GM12878 (cell line): ENCODE data around the gene GUCY2F. TPM values are rescaled to one million over a fixed set of nuclear protein-coding genes. Genes with fewer than 3 reads are reported as not detected.

Source experiments
- ATAC-seq: fragments of 200-7000 bp; cut with Tn5 transposase; 3 replicates; pipeline ENCODE4 v1.9.1; 2020; ENCODE audit warnings: mild to moderate bottlenecking, moderate library complexity
- BruUV-seq: library from RNA; stranded (reverse); fragments of 400-500 nt; replicated peaks from 2 replicates; lab custom pipeline; 2021; lab: Mats Ljungman, UMichigan
- CTCF ChIA-PET: fragments of 300-600 bp; sonication (Branson Sonifier 250); formaldehyde crosslinking; extraction: SDS; loops from one replicate; lab custom pipeline; 2021; ENCODE audit warnings: inconsistent platforms; lab: Yijun Ruan, JAX
- POLR2A ChIA-PET: fragments of 350-600 bp; formaldehyde crosslinking; extraction: SDS; loops from one replicate; lab custom pipeline; 2021; ENCODE audit warnings: inconsistent platforms; lab: Charles Lee
- RAD21 ChIA-PET: fragments of 300-600 bp; sonication (Branson Sonifier 250); formaldehyde crosslinking; loops from one replicate; lab custom pipeline; 2023; ENCODE audit warnings: antibody characterized with exemption; ENCODE audit not compliant: unreplicated experiment; lab: Charles Lee
- SMC1A ChIA-PET: fragments of 300-600 bp; sonication (Branson Sonifier 250); formaldehyde crosslinking; loops from one replicate; lab custom pipeline; 2023; ENCODE audit not compliant: unreplicated experiment, uncharacterized antibody; lab: Charles Lee
- DNase-seq: peaks from one replicate; pipeline ENCODE4 v3.0.0-alpha.2; 2011; ENCODE audit warnings: low read depth, low spot score
- FAIRE-seq: peaks from 3 replicates; lab custom pipeline; 2011; peaks lifted over from hg19 to GRCh38; lab: Jason Lieb, UNC
- H2AFZ ChIP-seq: 2 replicates; pipeline ENCODE4 v1.6.0; 2011; ENCODE audit warnings: low read depth, low read length, control low read depth; ENCODE audit not compliant: control insufficient read depth
- H3K27ac ChIP-seq: 2 replicates; pipeline ENCODE4 v1.5.1; 2011; ENCODE audit warnings: control low read depth; ENCODE audit not compliant: control insufficient read depth, insufficient read depth
- H3K27me3 ChIP-seq, 2 experiments: replicated peaks in 1 of 2; 2 replicates each; pipeline versions ENCODE4 v1.6.0 to v1.6.1; 2011; ENCODE audit warnings: low read length in 1 of 2; ENCODE audit not compliant: control insufficient read depth in 2 of 2, insufficient read depth in 2 of 2
- H3K36me3 ChIP-seq, 2 experiments: 2 replicates each; pipeline ENCODE4 v1.5.1; 2011; ENCODE audit warnings: low read length in 1 of 2; ENCODE audit not compliant: control insufficient read depth in 2 of 2, insufficient read depth in 2 of 2
- H3K4me1 ChIP-seq: 2 replicates; pipeline ENCODE4 v1.6.1; 2011; ENCODE audit warnings: mild to moderate bottlenecking, low read length, moderate library complexity, mixed read lengths; ENCODE audit not compliant: control insufficient read depth, insufficient read depth
- H3K4me2 ChIP-seq: 2 replicates; pipeline ENCODE4 v1.6.0; 2011; ENCODE audit warnings: control low read depth; ENCODE audit not compliant: control insufficient read depth, insufficient read depth
- H3K4me3 ChIP-seq: fragments of 200-600 bp; sonication (generic); 2 replicates; pipeline ENCODE4 v1.5.1; 2016
- H3K79me2 ChIP-seq: 2 replicates; pipeline ENCODE4 v1.6.0; 2011; ENCODE audit warnings: low read length; ENCODE audit not compliant: control insufficient read depth, insufficient read depth
- H3K9ac ChIP-seq: 2 replicates; pipeline ENCODE4 v1.8.0; 2011; ENCODE audit warnings: low read length, control low read depth, mixed read lengths; ENCODE audit not compliant: control insufficient read depth, insufficient read depth
- H3K9me3 ChIP-seq: replicated peaks from 3 replicates; pipeline ENCODE4 v1.5.1; 2011; ENCODE audit warnings: mild to moderate bottlenecking, low read length; ENCODE audit not compliant: control insufficient read depth, insufficient read depth
- H4K20me1 ChIP-seq: 2 replicates; pipeline ENCODE4 v1.6.0; 2011; ENCODE audit not compliant: control insufficient read depth, insufficient read depth
- CREM ChIP-seq: IDR thresholded peaks from 2 replicates; pipeline ENCODE4 v1.6.1; 2014; ENCODE audit warnings: antibody characterized with exemption, low read depth
- ESRRA ChIP-seq: IDR thresholded peaks from 2 replicates; pipeline ENCODE4 v1.6.1; 2012; ENCODE audit warnings: mild to moderate bottlenecking, low read length, improper control_type of control experiment
- IKZF2 ChIP-seq, 2 experiments: fragments of 450-650 bp; IDR thresholded peaks; 2 replicates each; pipeline ENCODE4 v1.6.1; 2017; ENCODE audit warnings: mild to moderate bottlenecking in 2 of 2, moderate library complexity in 2 of 2
- KAT2A ChIP-seq: conservative IDR thresholded peaks from 2 replicates; pipeline ENCODE4 v1.6.1; 2011; ENCODE audit warnings: low read depth, low read length; ENCODE audit not compliant: control insufficient read depth
- KLF5 ChIP-seq: fragments of 450-650 bp; IDR thresholded peaks from 2 replicates; pipeline ENCODE4 v1.6.1; 2014; ENCODE audit warnings: mild to moderate bottlenecking; ENCODE audit not compliant: partially characterized antibody
- NFXL1 ChIP-seq: fragments of 450-650 bp; IDR thresholded peaks from 2 replicates; pipeline ENCODE4 v1.6.1; 2017; ENCODE audit warnings: antibody characterized with exemption, mild to moderate bottlenecking, borderline replicate concordance
- RAD21 ChIP-seq: IDR thresholded peaks from 2 replicates; pipeline ENCODE4 v1.6.1; 2011; ENCODE audit warnings: mild to moderate bottlenecking, low read depth, low read length, moderate library complexity; ENCODE audit not compliant: insufficient read depth
- WGBS: methylation state at CpG from one replicate; pipeline ENCODE4 v1.1.6; 2016; ENCODE audit warnings: low lambda C conversion rate; ENCODE audit not compliant: insufficient replicate concordance, insufficient coverage; ENCODE audit errors: missing lambda C conversion rate; 5-methylcytosine and 5-hydroxymethylcytosine counted together
- in situ Hi-C: fragments of 300-500 bp; cut with MboI; formaldehyde crosslinking; loops from 9 replicates; pipeline ENCODE4 v1.14.3; 2018; ENCODE audit warnings: mixed read lengths
- intact Hi-C: fragments of 100-400 bp; cut with micrococcal nuclease; formaldehyde crosslinking; loops from one replicate; pipeline ENCODE4 v1.14.2; 2022; ENCODE audit not compliant: unreplicated experiment
- polyA plus RNA-seq, 11 experiments: library from polyadenylated mRNA; depleted of rRNA in 4 of 11; unstranded in 6 of 11; stranded (reverse) in 5 of 11; fragments of >200 nt; fragmentation: Nextera tagmentation in 4 of 11; fragmentation: Illumina TruSeq in 1 of 11; extraction: Ambion mirVana in 4 of 11; extraction: Trizol in 1 of 11; gene quantifications; 1 replicate in 1 of 11; 2 replicates in 10 of 11; pipeline versions ENCODE4 v1.2.1 to v1.2.3, GENCODE V29; 2011 to 2016; ENCODE audit warnings: inconsistent platforms in 2 of 11, missing spikeins in 2 of 11, low read depth in 1 of 11
- total RNA-seq, 4 experiments: library from RNA; depleted of rRNA in 3 of 4; stranded (reverse); fragments of >200 nt in 3 of 4; fragmentation: Illumina TruSeq in 1 of 4; extraction: Trizol in 1 of 4; gene quantifications; 2 replicates each; pipeline versions ENCODE4 v1.2.1 to v1.2.3, GENCODE V29; 2013 to 2021
- TF ChIP-seq, protein P1 (sequence below): IDR thresholded peaks from 2 replicates; pipeline ENCODE4 v1.6.1; 2012; ENCODE audit warnings: low read depth, low read length, improper control_type of control experiment
- TF ChIP-seq, protein P2 (sequence below): fragments of 450-650 bp; IDR thresholded peaks from 2 replicates; pipeline ENCODE4 v1.6.1; 2017; ENCODE audit warnings: mild to moderate bottlenecking, moderate library complexity
- TF ChIP-seq, protein P3 (sequence below): fragments of 450-650 bp; IDR thresholded peaks from 2 replicates; pipeline ENCODE4 v1.6.1; 2017; ENCODE audit warnings: antibody characterized with exemption, mild to moderate bottlenecking, moderate library complexity
- TF ChIP-seq, protein P4 (sequence below): fragments of 450-650 bp; IDR thresholded peaks from 2 replicates; pipeline ENCODE4 v1.6.1; 2018; ENCODE audit warnings: mild to moderate bottlenecking, low read depth, moderate library complexity; ENCODE audit not compliant: partially characterized antibody

Gene GUCY2F
- total and polyA plus RNA-seq, 10 of the 15 experiments (the other 5 are each of a cell fraction or from before 2014, with no cell fraction given): not detected

DNA sequence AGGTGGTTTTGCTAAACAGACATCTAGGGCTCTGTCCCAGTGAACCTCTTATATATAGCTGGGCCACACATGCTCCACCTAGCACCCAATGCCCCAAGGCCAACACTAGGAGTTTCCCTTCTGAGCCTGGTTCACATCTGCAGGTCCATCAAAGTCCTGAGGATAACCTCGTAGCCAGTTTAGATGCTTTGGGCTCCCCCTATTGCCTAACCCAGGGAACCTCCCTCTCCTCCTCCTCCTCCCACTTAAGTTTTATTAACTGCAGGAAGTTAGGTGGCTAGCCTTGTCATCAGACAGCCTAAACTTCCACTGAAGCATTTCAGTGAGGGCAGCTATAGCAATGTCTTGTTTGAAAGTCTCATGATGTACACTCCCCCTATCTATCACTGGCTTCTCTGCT lies 88.0 kb downstream of the GUCY2F start (continued):
- TF ChIP-seq, protein P1, sequence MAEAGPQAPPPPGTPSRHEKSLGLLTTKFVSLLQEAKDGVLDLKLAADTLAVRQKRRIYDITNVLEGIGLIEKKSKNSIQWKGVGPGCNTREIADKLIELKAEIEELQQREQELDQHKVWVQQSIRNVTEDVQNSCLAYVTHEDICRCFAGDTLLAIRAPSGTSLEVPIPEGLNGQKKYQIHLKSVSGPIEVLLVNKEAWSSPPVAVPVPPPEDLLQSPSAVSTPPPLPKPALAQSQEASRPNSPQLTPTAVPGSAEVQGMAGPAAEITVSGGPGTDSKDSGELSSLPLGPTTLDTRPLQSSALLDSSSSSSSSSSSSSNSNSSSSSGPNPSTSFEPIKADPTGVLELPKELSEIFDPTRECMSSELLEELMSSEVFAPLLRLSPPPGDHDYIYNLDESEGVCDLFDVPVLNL: no peak
- TF ChIP-seq, all 136 proteins: peak for 3

DNA sequence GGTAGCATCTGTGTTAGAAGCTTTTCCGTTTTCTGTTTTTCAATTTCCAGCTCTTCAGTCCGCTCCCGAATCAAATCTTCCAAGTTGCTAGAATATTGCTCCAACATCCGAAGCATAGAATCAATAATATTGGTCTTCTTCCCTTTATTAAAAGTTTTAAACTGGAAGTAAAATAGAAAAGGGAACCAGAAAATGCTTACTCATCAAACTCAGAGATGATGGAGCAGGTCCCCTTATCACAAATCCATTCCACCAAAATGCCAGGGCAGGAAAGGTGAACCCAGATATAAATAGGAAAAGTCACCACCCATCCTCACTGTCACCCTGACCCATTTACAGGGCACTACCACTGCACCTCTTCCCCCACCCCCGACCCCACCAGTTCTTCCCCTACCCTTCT lies 89.0 kb downstream of the GUCY2F start:
- RAD21 ChIA-PET: interaction anchor here (2.8 kb wide), 1 partner anchor 693 kb away, joined by 7 read pairs; no protein-coding TSS in a partner anchor
- TF ChIP-seq KLF5 (no peak), ESRRA (no peak), NFXL1 (no peak), IKZF2 (IDR thresholded peaks at IDR 0.05) (no peak), RAD21 (no peak), CREM (no peak), KAT2A (no peak)
- TF ChIP-seq, protein P2, sequence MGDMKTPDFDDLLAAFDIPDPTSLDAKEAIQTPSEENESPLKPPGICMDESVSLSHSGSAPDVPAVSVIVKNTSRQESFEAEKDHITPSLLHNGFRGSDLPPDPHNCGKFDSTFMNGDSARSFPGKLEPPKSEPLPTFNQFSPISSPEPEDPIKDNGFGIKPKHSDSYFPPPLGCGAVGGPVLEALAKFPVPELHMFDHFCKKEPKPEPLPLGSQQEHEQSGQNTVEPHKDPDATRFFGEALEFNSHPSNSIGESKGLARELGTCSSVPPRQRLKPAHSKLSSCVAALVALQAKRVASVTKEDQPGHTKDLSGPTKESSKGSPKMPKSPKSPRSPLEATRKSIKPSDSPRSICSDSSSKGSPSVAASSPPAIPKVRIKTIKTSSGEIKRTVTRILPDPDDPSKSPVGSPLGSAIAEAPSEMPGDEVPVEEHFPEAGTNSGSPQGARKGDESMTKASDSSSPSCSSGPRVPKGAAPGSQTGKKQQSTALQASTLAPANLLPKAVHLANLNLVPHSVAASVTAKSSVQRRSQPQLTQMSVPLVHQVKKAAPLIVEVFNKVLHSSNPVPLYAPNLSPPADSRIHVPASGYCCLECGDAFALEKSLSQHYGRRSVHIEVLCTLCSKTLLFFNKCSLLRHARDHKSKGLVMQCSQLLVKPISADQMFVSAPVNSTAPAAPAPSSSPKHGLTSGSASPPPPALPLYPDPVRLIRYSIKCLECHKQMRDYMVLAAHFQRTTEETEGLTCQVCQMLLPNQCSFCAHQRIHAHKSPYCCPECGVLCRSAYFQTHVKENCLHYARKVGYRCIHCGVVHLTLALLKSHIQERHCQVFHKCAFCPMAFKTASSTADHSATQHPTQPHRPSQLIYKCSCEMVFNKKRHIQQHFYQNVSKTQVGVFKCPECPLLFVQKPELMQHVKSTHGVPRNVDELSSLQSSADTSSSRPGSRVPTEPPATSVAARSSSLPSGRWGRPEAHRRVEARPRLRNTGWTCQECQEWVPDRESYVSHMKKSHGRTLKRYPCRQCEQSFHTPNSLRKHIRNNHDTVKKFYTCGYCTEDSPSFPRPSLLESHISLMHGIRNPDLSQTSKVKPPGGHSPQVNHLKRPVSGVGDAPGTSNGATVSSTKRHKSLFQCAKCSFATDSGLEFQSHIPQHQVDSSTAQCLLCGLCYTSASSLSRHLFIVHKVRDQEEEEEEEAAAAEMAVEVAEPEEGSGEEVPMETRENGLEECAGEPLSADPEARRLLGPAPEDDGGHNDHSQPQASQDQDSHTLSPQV: no peak
- TF ChIP-seq, protein P3, sequence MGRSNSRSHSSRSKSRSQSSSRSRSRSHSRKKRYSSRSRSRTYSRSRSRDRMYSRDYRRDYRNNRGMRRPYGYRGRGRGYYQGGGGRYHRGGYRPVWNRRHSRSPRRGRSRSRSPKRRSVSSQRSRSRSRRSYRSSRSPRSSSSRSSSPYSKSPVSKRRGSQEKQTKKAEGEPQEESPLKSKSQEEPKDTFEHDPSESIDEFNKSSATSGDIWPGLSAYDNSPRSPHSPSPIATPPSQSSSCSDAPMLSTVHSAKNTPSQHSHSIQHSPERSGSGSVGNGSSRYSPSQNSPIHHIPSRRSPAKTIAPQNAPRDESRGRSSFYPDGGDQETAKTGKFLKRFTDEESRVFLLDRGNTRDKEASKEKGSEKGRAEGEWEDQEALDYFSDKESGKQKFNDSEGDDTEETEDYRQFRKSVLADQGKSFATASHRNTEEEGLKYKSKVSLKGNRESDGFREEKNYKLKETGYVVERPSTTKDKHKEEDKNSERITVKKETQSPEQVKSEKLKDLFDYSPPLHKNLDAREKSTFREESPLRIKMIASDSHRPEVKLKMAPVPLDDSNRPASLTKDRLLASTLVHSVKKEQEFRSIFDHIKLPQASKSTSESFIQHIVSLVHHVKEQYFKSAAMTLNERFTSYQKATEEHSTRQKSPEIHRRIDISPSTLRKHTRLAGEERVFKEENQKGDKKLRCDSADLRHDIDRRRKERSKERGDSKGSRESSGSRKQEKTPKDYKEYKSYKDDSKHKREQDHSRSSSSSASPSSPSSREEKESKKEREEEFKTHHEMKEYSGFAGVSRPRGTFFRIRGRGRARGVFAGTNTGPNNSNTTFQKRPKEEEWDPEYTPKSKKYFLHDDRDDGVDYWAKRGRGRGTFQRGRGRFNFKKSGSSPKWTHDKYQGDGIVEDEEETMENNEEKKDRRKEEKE: no peak
- TF ChIP-seq, protein P4, sequence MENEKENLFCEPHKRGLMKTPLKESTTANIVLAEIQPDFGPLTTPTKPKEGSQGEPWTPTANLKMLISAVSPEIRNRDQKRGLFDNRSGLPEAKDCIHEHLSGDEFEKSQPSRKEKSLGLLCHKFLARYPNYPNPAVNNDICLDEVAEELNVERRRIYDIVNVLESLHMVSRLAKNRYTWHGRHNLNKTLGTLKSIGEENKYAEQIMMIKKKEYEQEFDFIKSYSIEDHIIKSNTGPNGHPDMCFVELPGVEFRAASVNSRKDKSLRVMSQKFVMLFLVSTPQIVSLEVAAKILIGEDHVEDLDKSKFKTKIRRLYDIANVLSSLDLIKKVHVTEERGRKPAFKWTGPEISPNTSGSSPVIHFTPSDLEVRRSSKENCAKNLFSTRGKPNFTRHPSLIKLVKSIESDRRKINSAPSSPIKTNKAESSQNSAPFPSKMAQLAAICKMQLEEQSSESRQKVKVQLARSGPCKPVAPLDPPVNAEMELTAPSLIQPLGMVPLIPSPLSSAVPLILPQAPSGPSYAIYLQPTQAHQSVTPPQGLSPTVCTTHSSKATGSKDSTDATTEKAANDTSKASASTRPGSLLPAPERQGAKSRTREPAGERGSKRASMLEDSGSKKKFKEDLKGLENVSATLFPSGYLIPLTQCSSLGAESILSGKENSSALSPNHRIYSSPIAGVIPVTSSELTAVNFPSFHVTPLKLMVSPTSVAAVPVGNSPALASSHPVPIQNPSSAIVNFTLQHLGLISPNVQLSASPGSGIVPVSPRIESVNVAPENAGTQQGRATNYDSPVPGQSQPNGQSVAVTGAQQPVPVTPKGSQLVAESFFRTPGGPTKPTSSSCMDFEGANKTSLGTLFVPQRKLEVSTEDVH: no peak

More for the DNA sequence above, 89.0 kb downstream of the GUCY2F start:
- Histone ChIP-seq H4K20me1 (no peaks in the 10 kb centered on the region), H3K27ac (no peak overlapping the region), H3K9me3 (no peaks in the 10 kb centered on the region), H3K36me3 (no peaks in the 10 kb centered on the region), H3K4me3 (no peak overlapping the region), H2AFZ (no peak overlapping the region), H3K9ac (no peak overlapping the region), H3K27me3 (no peaks in the 10 kb centered on the region), H3K4me2 (no peak overlapping the region), H3K79me2 (no peaks in the 10 kb centered on the region), H3K4me1 (no peaks in the 10 kb centered on the region)
- DNase-seq (no peak), ATAC-seq (no peak), FAIRE-seq (no peak)
- intact Hi-C loops (no loop called here), in situ Hi-C loops (no loop called here)
- BruUV-seq: no TSS peak
- WGBS: 61% methylated on average over 5 of the region's 5 CpGs
- ChIA-PET CTCF (interaction anchor here (1.5 to 1.8 kb wide), 3 partner anchors 8 to 694 kb away, joined by 3 to 7 read pairs (median 4); no protein-coding TSS in a partner anchor), SMC1A (interaction anchor here (1.0 to 1.7 kb wide), 2 partner anchors 8 to 697 kb away, joined by 3 to 6 read pairs; no protein-coding TSS in a partner anchor), POLR2A (no interaction called here)
